Measurements from ENCODE around the gene ZNF609. TPM values are rescaled to one million over a fixed set of nuclear protein-coding genes. Genes with fewer than 3 reads are reported as not detected.

Gene ZNF609
- total RNA-seq, 1 experiment from 2014 or later, result 35.0 TPM

GRCh38 chr15:64712353-64712752 is 252.0 kb downstream of the ZNF609 start:
- Histone ChIP-seq H3K4me3 (ENCODE audit: low read depth, low read length, poor library complexity, severe bottlenecking) (no peak overlapping the region), H3K36me3 (ENCODE audit: insufficient read depth, low read length, poor library complexity, severe bottlenecking) (no peaks in the 10 kb centered on the region), H3K9me3 (ENCODE audit: low read depth, low read length, poor library complexity, severe bottlenecking) (no peaks in the 10 kb centered on the region), H3K27ac (ENCODE audit: low read depth, low read length, poor library complexity, severe bottlenecking) (no peak overlapping the region), H3K4me1 (ENCODE audit: insufficient read depth, low read length, poor library complexity, severe bottlenecking) (no peaks in the 10 kb centered on the region), H3K27me3 (replicated peaks; ENCODE audit: insufficient read depth, low read depth, low read length, poor library complexity) (no peaks in the 10 kb centered on the region)
- BruUV-seq (replicated peaks), result no TSS peak
- no peak for DNase-seq (ENCODE audit: low spot score)
- intact Hi-C loops (cut with micrococcal nuclease; ENCODE audit: unreplicated experiment), result no loop called here
- TF ChIP-seq EZH2 (IDR thresholded peaks at IDR 0.05; ENCODE audit: borderline replicate concordance, low read depth, low read length, poor library complexity, severe bottlenecking) (no peak), CTCF (conservative IDR thresholded peaks at IDR 0.05; ENCODE audit: low read depth, low read length) (no peak)
- ChIA-PET CTCF (interaction anchor here (1.0 kb wide), 1 partner anchor 16 kb away, joined by 3 read pairs; no protein-coding TSS in a partner anchor), POLR2A (ENCODE audit: low non-redundant PET) (no interaction called here)

GRCh38 chr15:64713592-64713991 is 253.2 kb downstream of the ZNF609 start:
- ChIA-PET POLR2A (ENCODE audit: low non-redundant PET) (no interaction called here), CTCF (no interaction called here)
- Histone ChIP-seq H3K4me1 (ENCODE audit: insufficient read depth, low read length, poor library complexity, severe bottlenecking) (no peaks in the 10 kb centered on the region), H3K9me3 (ENCODE audit: low read depth, low read length, poor library complexity, severe bottlenecking) (no peaks in the 10 kb centered on the region), H3K27me3 (replicated peaks; ENCODE audit: insufficient read depth, low read depth, low read length, poor library complexity) (no peaks in the 10 kb centered on the region), H3K4me3 (ENCODE audit: low read depth, low read length, poor library complexity, severe bottlenecking) (no peak overlapping the region), H3K36me3 (ENCODE audit: insufficient read depth, low read length, poor library complexity, severe bottlenecking) (no peaks in the 10 kb centered on the region), H3K27ac (ENCODE audit: low read depth, low read length, poor library complexity, severe bottlenecking) (no peak overlapping the region)
- DNase-seq (ENCODE audit: low spot score), result no peak
- intact Hi-C loops (cut with micrococcal nuclease; ENCODE audit: unreplicated experiment), result no loop called here
- BruUV-seq (replicated peaks), result no TSS peak
- TF ChIP-seq CTCF (conservative IDR thresholded peaks at IDR 0.05; ENCODE audit: low read depth, low read length) (no peak), EZH2 (IDR thresholded peaks at IDR 0.05; ENCODE audit: borderline replicate concordance, low read depth, low read length, poor library complexity, severe bottlenecking) (no peak)

DNA sequence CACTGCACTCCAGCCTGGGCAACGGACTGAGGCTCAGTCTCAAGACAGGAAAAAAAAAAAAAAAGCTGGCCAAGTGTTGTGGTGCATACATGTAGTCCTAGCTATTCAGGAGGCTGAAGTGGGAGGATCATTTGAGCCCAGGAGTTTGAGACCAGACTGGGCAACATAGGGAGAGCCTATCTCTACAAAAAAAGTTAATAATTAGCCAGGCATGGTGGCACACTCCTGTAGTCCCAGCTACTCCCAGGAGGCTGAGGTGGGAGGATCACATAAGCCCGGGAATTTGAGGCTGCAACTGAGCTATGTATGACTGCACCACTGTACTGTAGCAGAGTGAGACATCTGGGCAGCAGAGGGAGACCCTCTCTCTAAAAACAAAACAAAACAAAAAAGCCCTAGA is 256.1 kb downstream of the ZNF609 start:
- H3K36me3 ChIP-seq (ENCODE audit: insufficient read depth, low read length, poor library complexity, severe bottlenecking), result no peaks in the 10 kb centered on the region
- no peak for DNase-seq (ENCODE audit: low spot score)
- CTCF ChIA-PET, result interaction anchor here (1.9 kb wide), 1 partner anchor 12 kb away, joined by 5 read pairs; no protein-coding TSS in a partner anchor
- intact Hi-C loops (cut with micrococcal nuclease; ENCODE audit: unreplicated experiment), result no loop called here
- no peaks in the 10 kb centered on the region for H3K9me3 ChIP-seq (ENCODE audit: low read depth, low read length, poor library complexity, severe bottlenecking)
- POLR2A ChIA-PET (ENCODE audit: low non-redundant PET), result interaction anchor here (0.6 kb wide), 1 partner anchor 307 kb away, joined by 4 read pairs; no protein-coding TSS in a partner anchor
- TF ChIP-seq EZH2 (IDR thresholded peaks at IDR 0.05; ENCODE audit: borderline replicate concordance, low read depth, low read length, poor library complexity, severe bottlenecking) (no peak), CTCF (conservative IDR thresholded peaks at IDR 0.05; ENCODE audit: low read depth, low read length) (no peak)
- H3K27ac ChIP-seq (ENCODE audit: low read depth, low read length, poor library complexity, severe bottlenecking), result no peak overlapping the region
- no peaks in the 10 kb centered on the region for H3K27me3 ChIP-seq (replicated peaks; ENCODE audit: insufficient read depth, low read depth, low read length, poor library complexity)
- BruUV-seq (replicated peaks), result no TSS peak
- H3K4me3 ChIP-seq (ENCODE audit: low read depth, low read length, poor library complexity, severe bottlenecking), result no peak overlapping the region
- no peaks in the 10 kb centered on the region for H3K4me1 ChIP-seq (ENCODE audit: insufficient read depth, low read length, poor library complexity, severe bottlenecking)

Measured in A673 (cell line).